Astrocyte (in vitro differentiated cells and primary cell): ENCODE data around the gene PRTN3. TPM values are rescaled to one million over a fixed set of nuclear protein-coding genes. Genes with fewer than 3 reads are reported as not detected.

Experiments
- DNase-seq: peaks from one replicate; pipeline ENCODE4 v3.0.0-alpha.2; 2010; ENCODE audit warnings: low read depth
- FAIRE-seq: peaks from 2 replicates; lab custom pipeline; 2011; peaks lifted over from hg19 to GRCh38; lab: Jason Lieb, UNC
- H2AFZ ChIP-seq: 2 replicates; pipeline ENCODE4 v1.6.0; 2012; ENCODE audit warnings: low read depth, low read length, inconsistent platforms
- H3K27ac ChIP-seq: 2 replicates; pipeline ENCODE4 v1.5.1; 2011; ENCODE audit warnings: low read depth, low read length, inconsistent platforms
- H3K27me3 ChIP-seq: 2 replicates; pipeline ENCODE4 v1.6.0; 2011; ENCODE audit warnings: low read length, inconsistent platforms; ENCODE audit not compliant: insufficient read depth
- H3K36me3 ChIP-seq: 2 replicates; pipeline ENCODE4 v1.5.1; 2011; ENCODE audit warnings: low read length, inconsistent platforms; ENCODE audit not compliant: insufficient read depth
- H3K4me1 ChIP-seq: 2 replicates; pipeline ENCODE4 v1.5.1; 2011; ENCODE audit warnings: low read length, inconsistent platforms; ENCODE audit not compliant: insufficient read depth
- H3K4me2 ChIP-seq: 2 replicates; pipeline ENCODE4 v1.6.0; 2012; ENCODE audit warnings: low read length, inconsistent platforms
- H3K4me3 ChIP-seq: 2 replicates; pipeline ENCODE4 v1.5.1; 2011; ENCODE audit warnings: low read depth, mild to moderate bottlenecking, low read length, inconsistent platforms; ENCODE audit not compliant: insufficient read depth
- H3K79me2 ChIP-seq: 2 replicates; pipeline ENCODE4 v1.6.0; 2012; ENCODE audit warnings: mild to moderate bottlenecking, low read length, inconsistent platforms; ENCODE audit not compliant: insufficient read depth
- H3K9ac ChIP-seq: 2 replicates; pipeline ENCODE4 v1.6.0; 2012; ENCODE audit warnings: mild to moderate bottlenecking, low read length, inconsistent platforms
- H3K9me3 ChIP-seq: 2 replicates; pipeline ENCODE4 v1.5.1; 2012; ENCODE audit warnings: low read depth, mild to moderate bottlenecking, low read length, inconsistent platforms; ENCODE audit not compliant: insufficient read depth
- H4K20me1 ChIP-seq: 2 replicates; pipeline ENCODE4 v1.6.0; 2012; ENCODE audit warnings: low read length, inconsistent platforms; ENCODE audit not compliant: insufficient read depth
- H3K27ac Mint-ChIP-seq: one replicate; pipeline ENCODE4 v1.8.0; 2021; ENCODE audit warnings: mild to moderate bottlenecking, mixed read lengths; ENCODE audit not compliant: unreplicated experiment
- H3K27me3 Mint-ChIP-seq: one replicate; pipeline ENCODE4 v1.8.0; 2021; ENCODE audit warnings: low read depth, mixed read lengths; ENCODE audit not compliant: unreplicated experiment
- H3K36me3 Mint-ChIP-seq: one replicate; pipeline ENCODE4 v1.8.0; 2021; ENCODE audit warnings: low read depth, mixed read lengths; ENCODE audit not compliant: unreplicated experiment
- H3K4me1 Mint-ChIP-seq: one replicate; pipeline ENCODE4 v1.8.0; 2021; ENCODE audit warnings: low read depth, mixed read lengths; ENCODE audit not compliant: unreplicated experiment
- H3K4me3 Mint-ChIP-seq: one replicate; pipeline ENCODE4 v1.8.0; 2021; ENCODE audit warnings: mild to moderate bottlenecking, moderate library complexity, mixed read lengths; ENCODE audit not compliant: unreplicated experiment
- H3K9me3 Mint-ChIP-seq: one replicate; pipeline ENCODE4 v1.8.0; 2021; ENCODE audit warnings: mild to moderate bottlenecking, mixed read lengths; ENCODE audit not compliant: unreplicated experiment
- CTCF ChIP-seq: IDR thresholded peaks from 2 replicates; pipeline ENCODE4 v1.5.1; 2011; ENCODE audit warnings: low read depth, mild to moderate bottlenecking, inconsistent platforms, low read length, moderate library complexity; ENCODE audit not compliant: insufficient read depth
- EZH2 ChIP-seq: IDR thresholded peaks from 2 replicates; pipeline ENCODE4 v1.6.1; 2012; ENCODE audit warnings: mild to moderate bottlenecking, low read length, inconsistent platforms; ENCODE audit not compliant: insufficient read depth
- total RNA-seq: library from RNA; stranded (reverse); gene quantifications from 2 replicates; pipeline ENCODE4 v1.2.1, GENCODE V29; 2021

Gene PRTN3
- total RNA-seq, 1 donor from 2014 or later, result not detected

- Histone ChIP-seq H3K27ac (no peak overlapping the region), H4K20me1 (peaks cover 76% of the 10 kb centered on the region), H3K4me3 (no peak overlapping the region), H2AFZ (no peak overlapping the region), H3K4me1 (no peaks in the 10 kb centered on the region), H3K36me3 (peaks cover 34% of the 10 kb centered on the region), H3K4me2 (no peak overlapping the region), H3K79me2 (peaks cover 54% of the 10 kb centered on the region), H3K9me3 (no peaks in the 10 kb centered on the region), H3K27me3 (no peaks in the 10 kb centered on the region), H3K9ac (no peak overlapping the region)
- no peak for DNase-seq
- FAIRE-seq, result no peak
- H3K4me1 Mint-ChIP-seq, result no peaks in the 10 kb centered on the region
- no peaks in the 10 kb centered on the region for H3K9me3 Mint-ChIP-seq
- H3K27ac Mint-ChIP-seq, result no peak overlapping the region
- no peak overlapping the region for H3K4me3 Mint-ChIP-seq
- TF ChIP-seq CTCF, result no peak
- no peaks in the 10 kb centered on the region for H3K27me3 Mint-ChIP-seq
- H3K36me3 Mint-ChIP-seq, result peaks cover 9% of the 10 kb centered on the region
Measured at GRCh38 chr19:810077-810855, 30.5 kb upstream of the PRTN3 start.

GRCh38 chr19:810883-811489 is 29.8 kb upstream of the PRTN3 start:
- H3K9ac ChIP-seq, result no peak overlapping the region
- no peak overlapping the region for H3K4me3 Mint-ChIP-seq
- H3K36me3 Mint-ChIP-seq, result peaks cover 12% of the 10 kb centered on the region
- no peaks in the 10 kb centered on the region for H3K9me3 Mint-ChIP-seq
- H3K27me3 ChIP-seq, result no peaks in the 10 kb centered on the region
- TF ChIP-seq EZH2 (no peak), CTCF (no peak)
- no peak overlapping the region for H3K4me3 ChIP-seq
- peaks cover 68% of the 10 kb centered on the region for H4K20me1 ChIP-seq
- no peaks in the 10 kb centered on the region for H3K9me3 ChIP-seq
- H3K4me2 ChIP-seq, result no peak overlapping the region
- no peaks in the 10 kb centered on the region for H3K27me3 Mint-ChIP-seq
- H3K4me1 ChIP-seq, result no peaks in the 10 kb centered on the region
- no peak overlapping the region for H2AFZ ChIP-seq
- H3K27ac Mint-ChIP-seq, result no peak overlapping the region
- H3K27ac ChIP-seq, result no peak overlapping the region
- FAIRE-seq (no peak), DNase-seq (no peak)
- H3K36me3 ChIP-seq, result peaks cover 34% of the 10 kb centered on the region
- no peaks in the 10 kb centered on the region for H3K4me1 Mint-ChIP-seq
- H3K79me2 ChIP-seq, result peaks cover 47% of the 10 kb centered on the region
